GM12891 (cell line): ENCODE data around the gene EEFSEC.

Experiments
- PAX5 ChIP-seq: IDR thresholded peaks from 2 replicates; pipeline ENCODE4 v1.6.1; 2011; ENCODE audit warnings: low read length, moderate library complexity, mild to moderate bottlenecking; ENCODE audit not compliant: insufficient read depth, severe bottlenecking
- POLR2A ChIP-seq: IDR thresholded peaks from 2 replicates; pipeline ENCODE4 v1.6.1; 2011; ENCODE audit warnings: low read depth, low read length, control low read depth
- POLR2AphosphoS5 ChIP-seq: IDR thresholded peaks from 2 replicates; pipeline ENCODE4 v1.6.1; 2011; ENCODE audit warnings: low read depth, low read length, control low read depth
- TAF1 ChIP-seq: IDR thresholded peaks from 2 replicates; pipeline ENCODE4 v1.6.1; 2011; ENCODE audit warnings: low read depth, low read length, control low read depth

DNA sequence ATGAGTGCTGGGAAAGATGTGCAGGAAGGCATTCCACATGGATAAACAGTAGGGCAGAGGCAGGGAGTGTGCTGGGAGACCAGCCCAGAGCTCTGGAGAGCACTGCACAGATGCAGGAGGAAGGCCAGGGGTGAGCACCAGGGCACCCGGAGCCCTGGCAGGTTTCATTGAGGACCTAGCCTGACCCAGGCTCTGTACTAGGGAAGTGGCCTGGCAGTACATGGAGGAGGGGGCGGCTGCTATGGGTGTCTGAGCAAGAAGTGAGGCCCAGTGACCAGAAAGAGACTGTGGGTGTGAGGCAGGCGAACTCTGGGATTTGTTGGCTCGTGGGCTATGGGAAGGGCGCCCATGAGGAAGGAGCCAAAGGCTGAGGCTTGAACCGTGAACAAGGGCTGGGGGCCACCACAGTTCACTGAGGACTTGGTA lies 174.3 kb downstream of the EEFSEC start:
- TF ChIP-seq POLR2A: no peak
- TF ChIP-seq POLR2AphosphoS5: no peak
- TF ChIP-seq TAF1: no peak
- TF ChIP-seq PAX5: no peak
